IMR-90 (cell line): ENCODE results near the gene KRT3. TPM values are rescaled to one million over a fixed set of nuclear protein-coding genes. Genes with fewer than 3 reads are reported as not detected.

Experiments
- ATAC-seq: fragments of 200-7000 bp; cut with Tn5 transposase; 2 replicates; pipeline ENCODE4 v1.9.1; 2020; ENCODE audit warnings: low read depth, mild to moderate bottlenecking, moderate library complexity
- BruUV-seq: library from RNA; stranded (reverse); fragments of 400-500 nt; replicated peaks from 2 replicates; lab custom pipeline; 2021; lab: Mats Ljungman, UMichigan
- CTCF ChIA-PET: fragments of 300-600 bp; formaldehyde crosslinking; extraction: SDS; loops from one replicate; lab custom pipeline; 2021; ENCODE audit warnings: antibody characterized with exemption; lab: Yijun Ruan, JAX
- POLR2A ChIA-PET: fragments of 300-600 bp; sonication (Branson Sonifier 250); formaldehyde crosslinking; loops from one replicate; lab custom pipeline; 2022; ENCODE audit warnings: antibody characterized with exemption; ENCODE audit not compliant: unreplicated experiment; lab: Charles Lee
- DNase-seq: peaks from one replicate; pipeline ENCODE4 v3.0.0; 2013
- H2AFZ ChIP-seq: replicated peaks from 2 replicates; pipeline ENCODE3; 2013; ENCODE audit warnings: low read length, mild to moderate bottlenecking; ENCODE audit not compliant: poor library complexity
- H2AK5ac ChIP-seq: 2 replicates; pipeline ENCODE4 v1.6.1; 2013; ENCODE audit warnings: low read depth, low read length, inconsistent platforms
- H2AK9ac ChIP-seq: replicated peaks from 2 replicates; pipeline ENCODE3; 2013; ENCODE audit warnings: mild to moderate bottlenecking, low read depth, low read length, moderate library complexity; ENCODE audit not compliant: poor library complexity
- H2BK120ac ChIP-seq: 2 replicates; pipeline ENCODE4 v1.6.1; 2013; ENCODE audit warnings: low read depth, low read length, inconsistent platforms
- H2BK15ac ChIP-seq: 3 replicates; pipeline ENCODE4 v1.6.1; 2013; ENCODE audit warnings: low read depth, low read length, inconsistent platforms
- H2BK20ac ChIP-seq: 2 replicates; pipeline ENCODE4 v1.6.1; 2013; ENCODE audit warnings: low read depth, mild to moderate bottlenecking, inconsistent platforms, low read length, moderate library complexity
- H2BK5ac ChIP-seq: 2 replicates; pipeline ENCODE4 v1.6.1; 2013; ENCODE audit warnings: mild to moderate bottlenecking, low read depth, low read length, inconsistent platforms; ENCODE audit not compliant: poor library complexity, severe bottlenecking
- H3K14ac ChIP-seq: replicated peaks from 2 replicates; pipeline ENCODE4 v1.6.1; 2013; ENCODE audit warnings: low read depth, low read length, inconsistent platforms
- H3K18ac ChIP-seq: 2 replicates; pipeline ENCODE4 v1.6.1; 2013; ENCODE audit warnings: low read depth, low read length, control low read depth
- H3K23ac ChIP-seq: 2 replicates; pipeline ENCODE4 v1.6.1; 2013; ENCODE audit warnings: low read depth, low read length, inconsistent platforms
- H3K27ac ChIP-seq: 2 replicates; pipeline ENCODE4 v1.5.1; 2013; ENCODE audit warnings: mild to moderate bottlenecking, control low read depth, low read length; ENCODE audit not compliant: insufficient read depth
- H3K27me3 ChIP-seq: 2 replicates; pipeline ENCODE4 v1.6.1; 2013; ENCODE audit warnings: low read length; ENCODE audit not compliant: control insufficient read depth, insufficient read depth
- H3K36me3 ChIP-seq: 2 replicates; pipeline ENCODE4 v1.6.1; 2013; ENCODE audit warnings: low read length, mixed read lengths; ENCODE audit not compliant: control insufficient read depth, insufficient read depth
- H3K4ac ChIP-seq: 2 replicates; pipeline ENCODE4 v1.6.1; 2013; ENCODE audit warnings: low read depth, low read length, inconsistent platforms
- H3K4me1 ChIP-seq: 2 replicates; pipeline ENCODE4 v1.6.1; 2013; ENCODE audit warnings: low read length, mixed read lengths; ENCODE audit not compliant: control insufficient read depth, insufficient read depth
- H3K4me2 ChIP-seq: 2 replicates; pipeline ENCODE4 v1.6.1; 2013; ENCODE audit warnings: low read depth, mild to moderate bottlenecking, control low read depth, low read length, moderate library complexity
- H3K4me3 ChIP-seq: 2 replicates; pipeline ENCODE4 v1.5.1; 2013; ENCODE audit warnings: low read depth, mild to moderate bottlenecking, control low read depth, low read length, moderate library complexity; ENCODE audit not compliant: insufficient read depth
- H3K56ac ChIP-seq: 2 replicates; pipeline ENCODE4 v1.6.1; 2013; ENCODE audit warnings: low read length, inconsistent platforms; ENCODE audit not compliant: insufficient read depth; ENCODE audit errors: extremely low read depth
- H3K79me1 ChIP-seq, 2 experiments: 2 replicates each; pipeline ENCODE4 v1.6.1; 2013; ENCODE audit warnings: low read length in 2 of 2, inconsistent platforms in 1 of 2, low read depth in 1 of 2
- H3K9ac ChIP-seq: 2 replicates; pipeline ENCODE4 v1.6.1; 2013; ENCODE audit warnings: low read depth, low read length, control low read depth
- H3K9me1 ChIP-seq: 2 replicates; pipeline ENCODE4 v1.6.1; 2013; ENCODE audit warnings: low read length, inconsistent platforms; ENCODE audit not compliant: insufficient read depth
- H3K9me3 ChIP-seq: 2 replicates; pipeline ENCODE4 v1.6.1; 2013; ENCODE audit warnings: low read length; ENCODE audit not compliant: control insufficient read depth, insufficient read depth
- H4K20me1 ChIP-seq: 2 replicates; pipeline ENCODE4 v1.6.1; 2013; ENCODE audit warnings: low read length, inconsistent platforms; ENCODE audit not compliant: insufficient read depth
- H4K5ac ChIP-seq: 2 replicates; pipeline ENCODE4 v1.6.1; 2013; ENCODE audit warnings: mild to moderate bottlenecking, low read depth, low read length, control low read depth
- H4K8ac ChIP-seq, 2 experiments: 2 replicates each; pipeline ENCODE4 v1.6.1; 2013; ENCODE audit warnings: low read depth in 2 of 2, low read length in 2 of 2, control low read depth in 1 of 2, inconsistent platforms in 1 of 2
- H4K91ac ChIP-seq: 2 replicates; pipeline ENCODE4 v1.6.1; 2013; ENCODE audit warnings: low read depth, low read length, inconsistent platforms; ENCODE audit not compliant: insufficient read depth
- dilution Hi-C: fragments of 300-500 bp; cut with HindIII; formaldehyde crosslinking; loops from one replicate; pipeline ENCODE4 v1.14.3; 2018; ENCODE audit warnings: low sequenced_read_pairs; ENCODE audit not compliant: unreplicated experiment
- in situ Hi-C: fragments of 300-500 bp; cut with MboI; formaldehyde crosslinking; loops from 3 replicates; pipeline ENCODE4 v1.14.3; 2019; ENCODE audit warnings: low sequenced_read_pairs, inconsistent platforms, mixed read lengths
- intact Hi-C: fragments of 100-400 bp; cut with micrococcal nuclease; formaldehyde crosslinking; loops from 2 replicates; pipeline ENCODE4 v1.10.0; 2022
- polyA plus RNA-seq, 3 experiments: library from polyadenylated mRNA; depleted of rRNA; stranded (reverse); fragments of >200 nt; gene quantifications; 2 replicates each; pipeline ENCODE4 v1.2.3, GENCODE V29; 2012; ENCODE audit warnings: low replicate concordance in 1 of 3
- total RNA-seq: library from RNA; depleted of rRNA; stranded (reverse); fragments of >200 nt; gene quantifications from 2 replicates; pipeline ENCODE4 v1.2.3, GENCODE V29; 2012
- TF ChIP-seq, protein P1 (sequence below): fragments of 150-350 bp; IDR thresholded peaks from 2 replicates; pipeline ENCODE4 v1.6.1; 2016; ENCODE audit warnings: low read depth, mild to moderate bottlenecking, low read length, moderate library complexity, borderline replicate concordance

The KRT3 gene
- total and polyA plus RNA-seq, 2 of the 4 experiments (the other 2 are of a cell fraction): not detected

DNA sequence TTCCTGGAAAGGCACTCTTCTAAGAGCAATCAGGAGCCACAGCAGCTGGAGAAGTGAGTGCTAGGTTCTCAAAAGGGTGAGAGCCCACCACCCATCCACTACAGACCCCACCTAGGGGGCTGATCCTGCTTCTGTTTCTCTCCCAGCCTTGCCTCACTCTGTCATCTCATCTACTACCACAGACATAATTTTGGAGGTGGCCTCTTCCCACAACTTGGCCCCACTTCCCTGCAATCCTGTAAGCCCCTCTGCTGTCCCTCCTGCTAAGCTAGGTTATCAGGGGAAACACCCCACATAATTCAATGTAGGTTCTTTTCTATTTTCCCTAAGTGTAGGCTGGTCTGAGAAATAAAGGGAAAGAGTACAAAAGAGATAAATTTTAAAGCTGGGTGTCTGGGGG lies 35.3 kb downstream of the KRT3 start:
- no peak overlapping the region for H2BK15ac ChIP-seq
- DNase-seq (no peak), ATAC-seq (no peak)
- H3K27ac ChIP-seq: no peak overlapping the region
- no peak overlapping the region for H3K4me2 ChIP-seq
- no peak overlapping the region for H3K14ac ChIP-seq
- no peak overlapping the region for H4K5ac ChIP-seq
- no peak overlapping the region for H4K91ac ChIP-seq
- no peak overlapping the region for H2BK120ac ChIP-seq
- ChIA-PET CTCF (no interaction called here), POLR2A (no interaction called here)
- H2AK5ac ChIP-seq: no peak overlapping the region
- H2AK9ac ChIP-seq: no peak overlapping the region
- no peak overlapping the region for H3K56ac ChIP-seq
- no peak overlapping the region for H3K23ac ChIP-seq
- TF ChIP-seq, protein P1, sequence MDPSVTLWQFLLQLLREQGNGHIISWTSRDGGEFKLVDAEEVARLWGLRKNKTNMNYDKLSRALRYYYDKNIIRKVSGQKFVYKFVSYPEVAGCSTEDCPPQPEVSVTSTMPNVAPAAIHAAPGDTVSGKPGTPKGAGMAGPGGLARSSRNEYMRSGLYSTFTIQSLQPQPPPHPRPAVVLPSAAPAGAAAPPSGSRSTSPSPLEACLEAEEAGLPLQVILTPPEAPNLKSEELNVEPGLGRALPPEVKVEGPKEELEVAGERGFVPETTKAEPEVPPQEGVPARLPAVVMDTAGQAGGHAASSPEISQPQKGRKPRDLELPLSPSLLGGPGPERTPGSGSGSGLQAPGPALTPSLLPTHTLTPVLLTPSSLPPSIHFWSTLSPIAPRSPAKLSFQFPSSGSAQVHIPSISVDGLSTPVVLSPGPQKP: no peak
- no peak overlapping the region for H3K4me3 ChIP-seq
- peaks cover 5% of the 10 kb centered on the region; the same call in 1 of the 2 replicates for H3K9me3 ChIP-seq
- no peak overlapping the region for H2BK5ac ChIP-seq
- H3K9me1 ChIP-seq: no peaks in the 10 kb centered on the region
- H3K4ac ChIP-seq: no peak overlapping the region
- BruUV-seq: no TSS peak
- no peaks in the 10 kb centered on the region for H4K20me1 ChIP-seq
- intact Hi-C loops (no loop called here), in situ Hi-C loops (no loop called here), dilution Hi-C loops (no loop called here)
- H3K27me3 ChIP-seq: peaks cover 2% of the 10 kb centered on the region
- no peak overlapping the region for H3K9ac ChIP-seq
- no peak overlapping the region for H2BK20ac ChIP-seq
- no peak overlapping the region for H4K8ac ChIP-seq
- no peaks in the 10 kb centered on the region for H3K79me1 ChIP-seq
- no peak overlapping the region for H2AFZ ChIP-seq
- H3K36me3 ChIP-seq: no peaks in the 10 kb centered on the region
- H3K18ac ChIP-seq: no peak overlapping the region
- H3K4me1 ChIP-seq: no peaks in the 10 kb centered on the region
